ENCODE data around the gene ZDHHC8. TPM values are rescaled to one million over a fixed set of nuclear protein-coding genes. Genes with fewer than 3 reads are reported as not detected.

ZDHHC8 gene
- polyA plus RNA-seq, 4 donors, result 3.8 to 33.5 (median 14.3) TPM

DNA sequence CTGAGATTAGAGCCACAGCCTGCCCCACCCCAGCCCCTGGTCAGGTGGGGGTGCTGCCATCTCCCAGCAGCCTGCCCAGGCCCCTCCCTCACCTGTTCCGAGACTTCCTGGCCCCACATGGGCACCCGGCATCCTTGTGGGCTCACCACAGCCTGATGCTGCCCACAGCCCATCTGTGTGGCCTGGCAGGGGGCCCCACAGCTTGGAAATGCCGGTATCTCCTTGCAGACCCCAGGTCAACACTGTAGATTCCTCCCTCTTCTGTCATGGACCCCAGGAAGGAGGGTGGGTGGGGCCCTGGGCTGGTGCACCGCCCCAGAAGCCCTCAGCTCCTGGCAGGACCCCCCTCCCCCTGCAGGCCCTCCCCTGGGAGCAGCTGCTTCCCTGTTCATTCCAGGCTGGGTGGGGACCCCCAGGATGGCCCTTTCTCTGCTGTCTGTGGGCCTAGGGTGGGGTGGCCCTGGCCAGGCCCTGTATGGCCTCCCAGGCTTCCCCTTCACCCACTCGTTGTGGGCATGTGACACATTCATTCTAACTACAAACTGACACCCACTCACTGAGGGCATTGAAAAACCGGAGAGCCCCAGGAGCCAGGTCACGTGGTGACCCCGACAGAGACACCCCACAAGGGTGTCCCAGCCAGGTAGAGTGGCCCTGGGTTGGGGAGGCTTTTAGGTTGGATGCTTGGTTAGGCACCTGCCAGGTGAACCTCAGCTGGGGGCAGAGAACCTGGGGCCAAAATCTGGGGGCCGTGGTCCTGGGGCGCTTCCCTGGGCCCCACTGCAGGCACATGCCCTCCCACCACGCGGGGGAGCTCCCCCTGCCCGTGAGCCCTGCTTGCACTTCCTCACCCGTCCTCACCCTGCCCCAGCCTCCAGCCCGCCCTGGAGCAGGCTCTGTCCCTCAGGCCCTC lies 63.3 kb downstream of the ZDHHC8 start:
- no peak overlapping the region for H3K27ac ChIP-seq (ENCODE audit: low read depth in 1 of 3, low read length in 2 of 3)
- H3K4me1 ChIP-seq (ENCODE audit: control insufficient read depth in 3 of 3, insufficient read depth in 2 of 3, low read depth in 1 of 3, low read length in 2 of 3), result peaks cover 0 to 21% (median 0%) of the 10 kb centered on the region in 3 donors
- no peaks in the 10 kb centered on the region for H3K9me3 ChIP-seq (ENCODE audit: control insufficient read depth in 2 of 2, insufficient read depth in 1 of 2, low read depth in 1 of 2, low read length in 1 of 2)
- WGBS, 3 donors, result 74 to 81% (median 80%) methylated on average over 15 of the region's 15 CpGs
- H3K4me3 ChIP-seq (ENCODE audit: low read depth in 1 of 3, low read length in 3 of 3), result no peak overlapping the region
- FAIRE-seq, result no peak
- no peaks in the 10 kb centered on the region for H3K27me3 ChIP-seq (ENCODE audit: control insufficient read depth in 3 of 3, insufficient read depth in 3 of 3, low read length in 3 of 3)
- no peak for DNase-seq
- H3K36me3 ChIP-seq (ENCODE audit: control insufficient read depth in 3 of 3, insufficient read depth in 2 of 3, low read depth in 1 of 3, low read length in 3 of 3), result no peaks in the 10 kb centered on the region

DNA sequence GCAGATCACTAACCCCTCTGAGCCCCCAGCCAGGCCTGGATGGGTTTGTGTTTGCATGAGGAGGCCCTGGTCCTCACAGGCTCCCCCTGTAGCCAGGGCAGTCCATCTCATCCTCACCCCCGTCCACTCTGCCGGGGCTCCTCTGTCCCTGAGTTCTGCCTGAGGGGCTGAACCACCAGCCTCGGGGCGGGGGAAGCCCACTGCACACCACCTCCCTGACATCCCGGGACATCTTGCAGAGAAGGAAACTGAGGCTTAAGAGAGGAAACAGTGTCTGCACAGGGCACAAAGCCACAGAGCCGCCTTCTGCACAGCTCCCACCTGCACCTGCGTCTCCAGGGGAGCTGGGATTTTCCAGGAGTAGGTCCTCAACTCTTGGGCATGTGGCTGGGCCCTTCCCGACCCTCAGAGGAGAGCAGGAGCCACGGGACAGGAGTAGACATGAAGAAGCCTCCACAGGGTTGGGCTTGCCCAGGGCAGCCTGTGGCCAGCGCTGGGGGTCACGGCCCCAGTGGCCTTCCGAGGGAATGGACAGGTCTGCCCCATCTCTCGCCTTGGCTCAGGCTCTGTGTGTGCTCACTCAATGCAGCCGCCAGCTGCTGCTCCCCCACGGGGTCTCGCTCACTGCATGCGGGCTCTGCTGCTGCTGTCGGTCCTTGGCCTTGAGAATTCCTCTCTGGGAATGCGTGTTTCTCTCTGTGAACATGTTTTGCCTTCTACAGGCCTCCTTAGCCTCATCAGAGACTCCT lies 64.7 kb downstream of the ZDHHC8 start:
- DNase-seq, result no peak
- 81 to 85% (median 85%) methylated on average over 19 of the region's 19 CpGs for WGBS, 3 donors
- Histone ChIP-seq H3K27ac (ENCODE audit: low read depth in 1 of 3, low read length in 2 of 3) (no peak overlapping the region), H3K4me1 (ENCODE audit: control insufficient read depth in 3 of 3, insufficient read depth in 2 of 3, low read depth in 1 of 3, low read length in 2 of 3) (peaks cover 0 to 32% (median 0%) of the 10 kb centered on the region in 3 donors), H3K36me3 (ENCODE audit: control insufficient read depth in 3 of 3, insufficient read depth in 2 of 3, low read depth in 1 of 3, low read length in 3 of 3) (no peaks in the 10 kb centered on the region), H3K4me3 (ENCODE audit: low read depth in 1 of 3, low read length in 3 of 3) (no peak overlapping the region), H3K9me3 (ENCODE audit: control insufficient read depth in 2 of 2, insufficient read depth in 1 of 2, low read depth in 1 of 2, low read length in 1 of 2) (no peaks in the 10 kb centered on the region), H3K27me3 (ENCODE audit: control insufficient read depth in 3 of 3, insufficient read depth in 3 of 3, low read length in 3 of 3) (no peaks in the 10 kb centered on the region)
- no peak for FAIRE-seq

Other genes with a start within 250 kb of the ZDHHC8 start
- gene COMT, start 190.0 kb upstream of the ZDHHC8 start, polyA plus RNA-seq, result 100 to 1,000 TPM in 3 of 4 donors, 10 to 100 TPM in 1; 57.8 to 236 (median 135) TPM
- gene TXNRD2, start 190.0 kb upstream of the ZDHHC8 start, polyA plus RNA-seq, result 10 to 100 TPM; 16.8 to 43.8 (median 29.5) TPM
- gene ARVCF, start 115.0 kb upstream of the ZDHHC8 start, polyA plus RNA-seq, result 10 to 100 TPM in 2 of 4 donors, 1 to 10 TPM in 2; 2.2 to 17.9 (median 7.3) TPM
- 10 to 100 TPM; 16.5 to 23.3 (median 20.9) TPM for gene TANGO2, start 110.7 kb upstream of the ZDHHC8 start, polyA plus RNA-seq
- gene DGCR8, start 51.6 kb upstream of the ZDHHC8 start, polyA plus RNA-seq, result 10 to 100 TPM; 17.0 to 31.0 (median 17.7) TPM
- 100 to 1,000 TPM in 2 of 4 donors, 10 to 100 TPM in 2; 61.5 to 184 (median 103) TPM for gene RANBP1, start 15.7 kb upstream of the ZDHHC8 start, polyA plus RNA-seq
- gene TRMT2A, start 14.6 kb upstream of the ZDHHC8 start, polyA plus RNA-seq, result 10 to 100 TPM; 30.5 to 49.3 (median 37.2) TPM
- 1 to 10 TPM in 2 of 4 donors, not detected in 2; 1.2 to 1.6 TPM for gene CCDC188, start 19.3 kb downstream of the ZDHHC8 start, polyA plus RNA-seq
- gene RTN4R, start 136.5 kb downstream of the ZDHHC8 start, polyA plus RNA-seq, result 10 to 100 TPM in 1 of 4 donors, 1 to 10 TPM in 3; 2.9 to 25.7 (median 4.4) TPM
- 10 to 100 TPM; 47.2 to 80.1 (median 53.8) TPM for gene DGCR6L, start 188.3 kb downstream of the ZDHHC8 start, polyA plus RNA-seq

Data from small intestine (tissue), 7 donors.